SK-N-SH (cell line): Measurements from ENCODE around the gene ADCY4. TPM values are rescaled to one million over a fixed set of nuclear protein-coding genes. Genes with fewer than 3 reads are reported as not detected.

Experiments
- CTCF ChIA-PET: fragments of 300-600, 350-600 bp; formaldehyde crosslinking; extraction: SDS; loops from one replicate; lab custom pipeline; 2021; lab: Yijun Ruan, JAX
- POLR2A ChIA-PET: fragments of 350-600 bp; sonication (Branson Sonifier 250); formaldehyde crosslinking; extraction: SDS; loops from one replicate; lab custom pipeline; 2020; ENCODE audit warnings: antibody characterized with exemption, inconsistent platforms; lab: Yijun Ruan, JAX
- DNase-seq: peaks from one replicate; pipeline ENCODE4 v3.0.0; 2012
- H2AFZ ChIP-seq: fragments of 200-600 bp; sonication (generic); 2 replicates; pipeline ENCODE4 v1.8.1; 2016; ENCODE audit warnings: antibody characterized with exemption, mild to moderate bottlenecking, low read depth
- H3F3A ChIP-seq: fragments of 200-600 bp; sonication (generic); replicated peaks from 2 replicates; pipeline ENCODE3; 2016; ENCODE audit warnings: antibody characterized with exemption, mild to moderate bottlenecking; ENCODE audit not compliant: insufficient read depth
- H3K27ac ChIP-seq, 2 experiments: fragments of 200-500 bp in 1 of 2; fragments of 200-600 bp in 1 of 2; sonication (Bioruptor generic) in 1 of 2; sonication (generic), shearing (Covaris generic) in 1 of 2; 2 replicates each; pipeline versions ENCODE4 v1.5.1 to v1.6.1; 2014 to 2016; ENCODE audit warnings: low read depth in 2 of 2, inconsistent platforms in 1 of 2, low read length in 1 of 2, mild to moderate bottlenecking in 1 of 2, mixed read lengths in 1 of 2
- H3K27me3 ChIP-seq: fragments of 200-600 bp; sonication (generic), shearing (Covaris generic); 2 replicates; pipeline ENCODE4 v1.6.1; 2016; ENCODE audit warnings: mixed run types; ENCODE audit not compliant: insufficient read depth
- H3K36me3 ChIP-seq, 2 experiments: fragments of 200-500 bp in 1 of 2; fragments of 200-600 bp in 1 of 2; sonication (Bioruptor generic) in 1 of 2; sonication (generic) in 1 of 2; replicated peaks in 1 of 2; 2 replicates each; pipeline versions ENCODE3 to v1.5.1; 2014 to 2016; ENCODE audit warnings: low read length in 1 of 2, mild to moderate bottlenecking in 1 of 2; ENCODE audit not compliant: insufficient read depth in 2 of 2, control insufficient read depth in 1 of 2
- H3K4me1 ChIP-seq, 2 experiments: fragments of 200-500 bp in 1 of 2; fragments of 200-600 bp in 1 of 2; sonication (Bioruptor generic) in 1 of 2; sonication (generic), shearing (Covaris generic) in 1 of 2; 2 replicates each; pipeline versions ENCODE4 v1.5.1 to v1.6.1; 2014 to 2016; ENCODE audit warnings: low read depth in 1 of 2, low read length in 1 of 2, mixed run types in 1 of 2; ENCODE audit not compliant: insufficient read depth in 2 of 2, control insufficient read depth in 1 of 2
- H3K4me2 ChIP-seq: fragments of 200-600 bp; sonication (generic), shearing (Covaris generic); 2 replicates; pipeline ENCODE4 v1.6.1; 2017; ENCODE audit warnings: mixed run types
- H3K4me3 ChIP-seq, 2 experiments: fragments of 200-500 bp in 1 of 2; fragments of 200-600 bp in 1 of 2; sonication (Bioruptor generic) in 1 of 2; sonication (generic), shearing (Covaris generic) in 1 of 2; 2 replicates each; pipeline versions ENCODE4 v1.5.1 to v1.8.1; 2014 to 2016; ENCODE audit warnings: low read depth in 2 of 2, inconsistent platforms in 1 of 2, low read length in 1 of 2, mild to moderate bottlenecking in 1 of 2, mixed read lengths in 1 of 2, moderate library complexity in 1 of 2
- H3K79me2 ChIP-seq: fragments of 200-600 bp; sonication (generic); 2 replicates; pipeline ENCODE4 v1.8.1; 2017; ENCODE audit warnings: mild to moderate bottlenecking; ENCODE audit not compliant: insufficient read depth
- H3K9ac ChIP-seq: fragments of 200-600 bp; sonication (generic); 2 replicates; pipeline ENCODE4 v1.6.1; 2017; ENCODE audit warnings: mixed run types
- H3K9me2 ChIP-seq: fragments of 200-600 bp; sonication (generic); 2 replicates; pipeline ENCODE4 v1.6.1; 2017; ENCODE audit warnings: mixed run types
- H3K9me3 ChIP-seq: fragments of 200-600 bp; sonication (generic); 2 replicates; pipeline ENCODE4 v1.6.1; 2017; ENCODE audit warnings: mixed run types, mild to moderate bottlenecking, moderate library complexity
- H4K20me1 ChIP-seq: fragments of 200-600 bp; sonication (generic); 2 replicates; pipeline ENCODE4 v1.6.1; 2017; ENCODE audit warnings: mild to moderate bottlenecking, mixed run types; ENCODE audit not compliant: insufficient read depth
- FOXM1 ChIP-seq: IDR thresholded peaks from 2 replicates; pipeline ENCODE4 v1.4.0; 2012; ENCODE audit warnings: low read depth, mild to moderate bottlenecking
- GATA2 ChIP-seq: sonication (generic); formaldehyde crosslinking; IDR thresholded peaks from 2 replicates; pipeline ENCODE4 v1.5.0; 2020; ENCODE audit warnings: mild to moderate bottlenecking, missing genetic modification reagents
- IRF3 ChIP-seq: fragments of 150-350 bp; IDR thresholded peaks from 2 replicates; pipeline ENCODE4 v1.6.1; 2016; ENCODE audit warnings: mild to moderate bottlenecking, low read depth, low read length
- MEF2A ChIP-seq: IDR thresholded peaks from 2 replicates; pipeline ENCODE4 v1.4.0; 2012; ENCODE audit warnings: low read depth, borderline replicate concordance
- MXI1 ChIP-seq: IDR thresholded peaks from 2 replicates; pipeline ENCODE4 v1.6.1; 2012; ENCODE audit warnings: mild to moderate bottlenecking, low read depth, low read length, improper control_type of control experiment
- NRF1 ChIP-seq: IDR thresholded peaks from 2 replicates; pipeline ENCODE4 v1.6.1; 2012; ENCODE audit warnings: low read depth, mild to moderate bottlenecking, low read length
- POLR2AphosphoS5 ChIP-seq: IDR thresholded peaks from 2 replicates; pipeline ENCODE4 v1.6.1; 2012; ENCODE audit warnings: low read depth, low read length
- REST ChIP-seq: IDR thresholded peaks from 2 replicates; pipeline ENCODE4 v1.6.1; 2012; ENCODE audit warnings: mild to moderate bottlenecking, low read depth, low read length, moderate library complexity
- RXRA ChIP-seq: IDR thresholded peaks from 2 replicates; pipeline ENCODE4 v1.4.0; 2012; ENCODE audit warnings: low read depth, mild to moderate bottlenecking, borderline replicate concordance
- SMC3 ChIP-seq: IDR thresholded peaks from 2 replicates; pipeline ENCODE4 v1.6.1; 2012; ENCODE audit warnings: low read depth, low read length, improper control_type of control experiment
- TAF1 ChIP-seq: IDR thresholded peaks from 2 replicates; pipeline ENCODE4 v1.6.1; 2012; ENCODE audit warnings: low read depth, mild to moderate bottlenecking, low read length, moderate library complexity, borderline replicate concordance
- TEAD4 ChIP-seq: IDR thresholded peaks from 2 replicates; pipeline ENCODE4 v1.4.0; 2012; ENCODE audit warnings: mild to moderate bottlenecking, borderline replicate concordance; ENCODE audit not compliant: insufficient read depth
- USF2 ChIP-seq: fragments of 150-350 bp; IDR thresholded peaks from 2 replicates; pipeline ENCODE4 v1.6.1; 2017; ENCODE audit warnings: antibody characterized with exemption, low read length, low read depth, borderline replicate concordance
- WGBS: methylation state at CpG from one replicate; pipeline ENCODE4 v1.1.6; 2017; ENCODE audit warnings: low lambda C conversion rate; 5-methylcytosine and 5-hydroxymethylcytosine counted together
- polyA plus RNA-seq, 3 experiments: library from polyadenylated mRNA; depleted of rRNA; stranded (reverse); fragments of >200 nt; gene quantifications; 2 replicates each; pipeline ENCODE4 v1.2.3, GENCODE V29; 2012

The ADCY4 gene
- polyA plus RNA-seq, 1 of the 3 experiments (the other 2 are of a cell fraction) = 0.08 TPM

- Histone ChIP-seq H3K4me3 (no peak overlapping the region), H4K20me1 (no peaks in the 10 kb centered on the region), H2AFZ (peak overlapping the region; percentile 18; the same call in 1 of the 2 replicates), H3K36me3 (no peaks in the 10 kb centered on the region), H3K4me2 (peak overlapping the region; percentile 100; the same call in 1 of the 2 replicates), H3K27me3 (no peaks in the 10 kb centered on the region; the same call in 1 of the 2 replicates), H3K79me2 (no peaks in the 10 kb centered on the region), H3K9me3 (no peaks in the 10 kb centered on the region), H3K27ac (peak overlapping the region; percentile 93 to 99; a peak in 3 of 4 replicates), H3K4me1 (peaks cover 14 to 25% of the 10 kb centered on the region in 2 experiments; a peak in 3 of 4 replicates), H3F3A (peaks cover 23% of the 10 kb centered on the region), H3K9ac (no peak overlapping the region), H3K9me2 (no peaks in the 10 kb centered on the region)
- ChIA-PET CTCF (interaction anchor here (0.8 to 2.4 kb wide), 28 partner anchors 8 to 127 kb away, joined by 3 to 275 read pairs (median 12); partner anchors contain the start of genes CBLN3, CIDEB, KHNYN and LTB4R2), POLR2A (interaction anchor here (2.3 kb wide), 1 partner anchor 66 kb away, joined by 37 read pairs; the partner anchor contains the start of genes CBLN3 and KHNYN)
- 86% methylated on average over 1 of the region's 1 CpG for WGBS
- DNase-seq = no peak
- no peak for TF ChIP-seq MEF2A
- no peak for TF ChIP-seq NRF1
Observed at GRCh38 chr14:24364841-24365240, 30.0 kb upstream of the ADCY4 start.

- H3K9me2 ChIP-seq = no peaks in the 10 kb centered on the region
- CTCF ChIA-PET = interaction anchor here (0.8 to 8.5 kb wide), 6 partner anchors 26 to 73 kb away, joined by 3 to 77 read pairs (median 14); partner anchors contain the start of genes ADCY4 and KHNYN
Observed at GRCh38 chr14:24363401-24363800, 28.5 kb upstream of the ADCY4 start.

GRCh38 chr14:24362241-24362960 is 27.5 kb upstream of the ADCY4 start:
- Histone ChIP-seq H3K4me1 (peaks cover 11% of the 10 kb centered on the region in 2 experiments; a peak in 3 of 4 replicates), H3K36me3 (no peaks in the 10 kb centered on the region), H3K79me2 (no peaks in the 10 kb centered on the region), H4K20me1 (no peaks in the 10 kb centered on the region), H2AFZ (no peak overlapping the region), H3K9me3 (no peaks in the 10 kb centered on the region), H3K9me2 (no peaks in the 10 kb centered on the region), H3K9ac (no peak overlapping the region), H3K27ac (no peak overlapping the region), H3K4me3 (no peak overlapping the region), H3F3A (peaks cover 23% of the 10 kb centered on the region), H3K27me3 (peaks cover 11% of the 10 kb centered on the region; the same call in 1 of the 2 replicates), H3K4me2 (no peak overlapping the region)
- ChIA-PET POLR2A (interaction anchor here (1.1 to 1.5 kb wide), 2 partner anchors 69 kb away, joined by 3 to 4 read pairs; no protein-coding TSS in a partner anchor), CTCF (interaction anchor here (1.0 to 8.5 kb wide), 8 partner anchors 10 to 119 kb away, joined by 3 to 77 read pairs (median 6); partner anchors contain the start of genes ADCY4, CIDEB and KHNYN)
- no peak for DNase-seq
- 26% methylated on average over 2 of the region's 2 CpGs for WGBS
- TF ChIP-seq USF2 = no peak
- TF ChIP-seq NRF1 = no peak
- TF ChIP-seq MXI1 = no peak
- TF ChIP-seq IRF3 = no peak
- TF ChIP-seq SMC3 = no peak
- no peak for TF ChIP-seq TEAD4
- no peak for TF ChIP-seq FOXM1
- no peak for TF ChIP-seq TAF1
- TF ChIP-seq GATA2 = no peak
- no peak for TF ChIP-seq REST
- TF ChIP-seq RXRA = no peak

More at GRCh38 chr14:24363401-24363800, 28.5 kb upstream of the ADCY4 start:
- H3K9ac ChIP-seq = no peak overlapping the region
- no peaks in the 10 kb centered on the region for H3K9me3 ChIP-seq
- no peak overlapping the region for H3K4me2 ChIP-seq
- DNase-seq = no peak
- H3K27me3 ChIP-seq = peaks cover 4% of the 10 kb centered on the region; the same call in 1 of the 2 replicates
- H3K79me2 ChIP-seq = no peaks in the 10 kb centered on the region
- no peak for TF ChIP-seq POLR2AphosphoS5
- H3F3A ChIP-seq = peaks cover 23% of the 10 kb centered on the region
- no peak overlapping the region for H3K27ac ChIP-seq
- no peak overlapping the region for H2AFZ ChIP-seq
- H3K36me3 ChIP-seq = no peaks in the 10 kb centered on the region
- peaks cover 11 to 17% of the 10 kb centered on the region in 2 experiments; a peak in 3 of 4 replicates for H3K4me1 ChIP-seq
- WGBS = 83% methylated on average over 5 of the region's 5 CpGs
- POLR2A ChIA-PET = interaction anchor here (1.5 kb wide), 1 partner anchor 68 kb away, joined by 3 read pairs; no protein-coding TSS in a partner anchor
- no peak overlapping the region for H3K4me3 ChIP-seq
- H4K20me1 ChIP-seq = no peaks in the 10 kb centered on the region
